ENCODE results near the gene CTXND2.

DNA sequence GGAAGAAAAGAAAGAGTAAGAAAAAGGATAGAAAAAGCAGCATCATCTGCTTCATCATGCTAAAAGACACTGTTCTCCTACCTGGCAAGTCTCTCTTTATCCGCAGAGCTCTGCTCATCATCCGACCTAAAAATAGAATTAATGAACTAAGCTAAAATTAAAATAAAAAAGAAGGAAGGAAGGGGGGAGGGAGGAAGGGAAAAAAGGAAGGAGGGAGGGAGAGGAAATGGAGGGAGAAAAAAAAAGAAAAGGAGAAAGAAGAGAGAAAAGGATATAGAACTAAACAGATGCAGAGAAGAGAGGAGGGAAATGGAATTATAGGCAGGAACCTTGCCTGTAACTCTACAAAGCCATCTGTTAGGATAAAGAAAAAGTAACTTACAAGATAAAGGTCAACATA lies 44.6 kb upstream of the CTXND2 start:
- TF ChIP-seq BHLHE40 (IDR thresholded peaks at IDR 0.05; ENCODE audit: low read length) = no peak
- no peak for TF ChIP-seq SPI1 (IDR thresholded peaks at IDR 0.05; ENCODE audit: borderline replicate concordance, low read depth, low read length)
- no peak for TF ChIP-seq GABPA (tag; conservative IDR thresholded peaks at IDR 0.05; ENCODE audit: low read depth)
- TF ChIP-seq, protein P1, sequence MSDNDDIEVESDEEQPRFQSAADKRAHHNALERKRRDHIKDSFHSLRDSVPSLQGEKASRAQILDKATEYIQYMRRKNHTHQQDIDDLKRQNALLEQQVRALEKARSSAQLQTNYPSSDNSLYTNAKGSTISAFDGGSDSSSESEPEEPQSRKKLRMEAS (CRISPR knock-in tag; IDR thresholded peaks at IDR 0.05) = no peak
- TF ChIP-seq RFX5 (IDR thresholded peaks at IDR 0.05; ENCODE audit: low read depth, low read length) = no peak
- TF ChIP-seq, protein P2, sequence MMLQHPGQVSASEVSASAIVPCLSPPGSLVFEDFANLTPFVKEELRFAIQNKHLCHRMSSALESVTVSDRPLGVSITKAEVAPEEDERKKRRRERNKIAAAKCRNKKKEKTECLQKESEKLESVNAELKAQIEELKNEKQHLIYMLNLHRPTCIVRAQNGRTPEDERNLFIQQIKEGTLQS (IDR thresholded peaks at IDR 0.05) = no peak
- TF ChIP-seq, protein P2 (CRISPR knock-in tag; conservative IDR thresholded peaks at IDR 0.05) = no peak
- TF ChIP-seq, protein P3, sequence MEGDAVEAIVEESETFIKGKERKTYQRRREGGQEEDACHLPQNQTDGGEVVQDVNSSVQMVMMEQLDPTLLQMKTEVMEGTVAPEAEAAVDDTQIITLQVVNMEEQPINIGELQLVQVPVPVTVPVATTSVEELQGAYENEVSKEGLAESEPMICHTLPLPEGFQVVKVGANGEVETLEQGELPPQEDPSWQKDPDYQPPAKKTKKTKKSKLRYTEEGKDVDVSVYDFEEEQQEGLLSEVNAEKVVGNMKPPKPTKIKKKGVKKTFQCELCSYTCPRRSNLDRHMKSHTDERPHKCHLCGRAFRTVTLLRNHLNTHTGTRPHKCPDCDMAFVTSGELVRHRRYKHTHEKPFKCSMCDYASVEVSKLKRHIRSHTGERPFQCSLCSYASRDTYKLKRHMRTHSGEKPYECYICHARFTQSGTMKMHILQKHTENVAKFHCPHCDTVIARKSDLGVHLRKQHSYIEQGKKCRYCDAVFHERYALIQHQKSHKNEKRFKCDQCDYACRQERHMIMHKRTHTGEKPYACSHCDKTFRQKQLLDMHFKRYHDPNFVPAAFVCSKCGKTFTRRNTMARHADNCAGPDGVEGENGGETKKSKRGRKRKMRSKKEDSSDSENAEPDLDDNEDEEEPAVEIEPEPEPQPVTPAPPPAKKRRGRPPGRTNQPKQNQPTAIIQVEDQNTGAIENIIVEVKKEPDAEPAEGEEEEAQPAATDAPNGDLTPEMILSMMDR (IDR thresholded peaks at IDR 0.05 in 2 of 3, conservative IDR thresholded peaks at IDR 0.05 in 1 of 3; ENCODE audit: insufficient read depth in 2 of 3, low read depth in 1 of 3, low read length in 3 of 3) = no peak
